GM12873 (cell line): ENCODE measurements around the gene RBM47.

Source experiments
- TF ChIP-seq, protein P1 (sequence below): IDR thresholded peaks from 2 replicates; pipeline ENCODE4 v1.5.1; 2012; ENCODE audit warnings: low read depth, mild to moderate bottlenecking, moderate library complexity, low read length, control low read depth; ENCODE audit not compliant: insufficient read depth; ENCODE audit errors: missing control alignments

Gene RBM47

DNA sequence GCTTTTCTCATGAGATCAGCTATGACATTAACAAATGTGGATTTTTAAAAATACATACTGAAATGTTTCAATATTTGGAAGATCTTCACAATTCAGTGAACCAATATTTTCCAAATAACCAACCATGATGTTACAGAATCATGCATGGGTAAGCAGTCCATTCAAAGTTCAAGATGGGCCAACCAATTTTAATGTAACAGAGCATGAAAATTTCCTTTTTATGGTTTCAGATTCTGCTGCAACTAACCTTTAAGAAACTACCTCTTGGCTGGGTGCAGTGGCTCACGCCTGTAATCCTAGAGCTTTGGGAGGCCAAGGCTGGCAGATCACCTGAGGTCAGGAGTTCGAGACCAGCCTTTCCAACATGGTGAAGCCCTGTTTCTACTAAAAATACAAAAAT lies 107.7 kb downstream of the RBM47 start:
- TF ChIP-seq, protein P1, sequence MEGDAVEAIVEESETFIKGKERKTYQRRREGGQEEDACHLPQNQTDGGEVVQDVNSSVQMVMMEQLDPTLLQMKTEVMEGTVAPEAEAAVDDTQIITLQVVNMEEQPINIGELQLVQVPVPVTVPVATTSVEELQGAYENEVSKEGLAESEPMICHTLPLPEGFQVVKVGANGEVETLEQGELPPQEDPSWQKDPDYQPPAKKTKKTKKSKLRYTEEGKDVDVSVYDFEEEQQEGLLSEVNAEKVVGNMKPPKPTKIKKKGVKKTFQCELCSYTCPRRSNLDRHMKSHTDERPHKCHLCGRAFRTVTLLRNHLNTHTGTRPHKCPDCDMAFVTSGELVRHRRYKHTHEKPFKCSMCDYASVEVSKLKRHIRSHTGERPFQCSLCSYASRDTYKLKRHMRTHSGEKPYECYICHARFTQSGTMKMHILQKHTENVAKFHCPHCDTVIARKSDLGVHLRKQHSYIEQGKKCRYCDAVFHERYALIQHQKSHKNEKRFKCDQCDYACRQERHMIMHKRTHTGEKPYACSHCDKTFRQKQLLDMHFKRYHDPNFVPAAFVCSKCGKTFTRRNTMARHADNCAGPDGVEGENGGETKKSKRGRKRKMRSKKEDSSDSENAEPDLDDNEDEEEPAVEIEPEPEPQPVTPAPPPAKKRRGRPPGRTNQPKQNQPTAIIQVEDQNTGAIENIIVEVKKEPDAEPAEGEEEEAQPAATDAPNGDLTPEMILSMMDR: no peak

DNA sequence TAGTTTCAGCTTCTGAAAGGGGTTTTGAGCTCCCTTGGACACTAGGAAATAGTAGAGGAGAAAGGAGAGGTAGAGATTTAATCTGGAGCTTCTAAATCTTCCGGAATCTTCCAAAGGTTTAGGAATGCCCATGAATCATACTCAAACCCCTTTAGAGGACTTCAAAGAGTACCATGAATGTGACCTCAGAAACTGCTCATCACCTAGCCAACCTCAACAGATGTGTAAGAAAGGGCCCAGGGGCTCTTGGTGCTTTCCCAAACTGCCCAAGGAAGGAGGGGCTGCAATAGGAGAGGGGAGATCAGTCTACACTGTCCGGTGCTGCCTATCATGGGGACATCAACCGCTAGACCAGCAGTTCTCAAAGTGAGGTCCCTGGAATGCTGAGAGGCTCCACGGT lies 109.1 kb downstream of the RBM47 start:
- TF ChIP-seq, protein P1: no peak

DNA sequence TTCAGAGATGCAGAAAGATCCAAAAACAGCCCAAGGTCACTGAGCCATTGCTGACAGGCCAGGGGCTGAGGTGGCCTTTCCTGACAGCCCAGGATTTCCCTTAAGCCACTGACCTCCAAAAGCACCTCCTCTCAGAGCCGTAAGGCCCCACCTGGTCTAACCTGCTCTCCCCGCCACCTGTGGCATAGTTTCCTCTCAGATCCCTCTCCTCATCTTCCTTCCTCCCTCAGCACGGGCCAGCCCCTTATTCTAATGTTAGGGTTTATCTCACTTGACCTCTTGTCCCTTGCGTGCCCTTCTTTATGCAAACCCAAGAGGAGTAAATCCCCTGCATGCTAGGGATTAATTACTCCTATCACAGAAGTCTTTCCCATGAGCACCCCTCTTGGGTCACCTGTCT lies 113.0 kb downstream of the RBM47 start:
- TF ChIP-seq, protein P1: no peak

DNA sequence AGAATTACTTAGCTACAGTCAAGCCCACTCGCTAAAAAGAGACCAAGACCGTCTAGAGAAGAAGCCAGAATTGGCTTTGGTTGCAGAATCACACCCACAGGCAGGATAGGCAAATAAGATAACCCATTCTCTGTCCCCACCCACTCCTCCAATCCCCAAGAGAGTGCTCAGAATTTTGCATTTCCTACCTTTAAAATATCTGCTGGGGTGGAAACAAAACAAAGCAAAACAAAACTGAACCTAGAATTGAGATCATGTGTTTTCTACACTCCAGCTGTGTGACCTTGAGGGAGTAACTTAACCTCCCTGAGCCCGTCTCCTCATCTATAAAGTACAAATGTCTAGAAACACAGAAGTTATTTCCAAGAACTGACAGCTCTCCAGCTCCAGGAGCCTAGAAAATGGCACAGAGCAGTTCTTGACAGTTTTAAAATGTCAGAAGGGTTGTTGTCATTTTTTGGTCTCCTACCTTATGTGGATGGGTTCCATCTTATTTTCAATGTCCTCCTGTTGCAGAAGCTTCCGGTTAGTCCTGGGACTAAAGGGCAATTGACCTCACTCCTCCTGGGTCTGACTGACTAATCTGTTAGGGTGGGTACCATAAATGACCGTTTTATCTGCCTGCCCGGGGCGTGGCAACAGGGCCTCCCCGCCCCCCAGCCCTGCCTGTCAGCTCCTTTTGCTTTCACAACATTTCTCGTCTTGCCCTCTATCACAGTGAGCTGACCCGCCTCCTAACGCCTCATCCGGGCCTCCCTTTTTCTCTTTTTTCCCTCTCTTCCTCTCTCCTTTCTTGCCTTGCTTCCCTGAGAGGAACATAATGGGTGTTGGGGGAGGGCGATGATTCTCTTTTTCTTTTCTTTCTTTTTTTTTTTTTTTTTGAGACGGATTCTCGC lies 114.0 kb downstream of the RBM47 start:
- TF ChIP-seq, protein P1: no peak

DNA sequence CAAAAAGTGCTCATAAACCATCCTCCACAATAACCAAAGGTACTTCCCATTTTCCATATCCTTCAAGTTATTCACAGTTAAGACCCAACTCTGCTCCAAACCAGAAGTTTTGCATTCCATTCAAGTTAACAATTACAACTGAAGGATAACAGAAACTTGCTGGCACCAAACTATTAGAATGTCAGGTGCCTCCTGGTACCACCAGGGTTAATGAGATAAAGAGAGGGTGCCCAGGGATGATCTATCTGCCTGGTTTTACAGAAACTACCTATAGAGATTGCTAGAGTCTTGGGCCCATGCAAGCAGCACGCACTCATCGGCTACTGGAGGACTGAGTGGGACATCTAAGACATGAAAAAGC lies 114.6 kb downstream of the RBM47 start:
- TF ChIP-seq, protein P1: no peak

DNA sequence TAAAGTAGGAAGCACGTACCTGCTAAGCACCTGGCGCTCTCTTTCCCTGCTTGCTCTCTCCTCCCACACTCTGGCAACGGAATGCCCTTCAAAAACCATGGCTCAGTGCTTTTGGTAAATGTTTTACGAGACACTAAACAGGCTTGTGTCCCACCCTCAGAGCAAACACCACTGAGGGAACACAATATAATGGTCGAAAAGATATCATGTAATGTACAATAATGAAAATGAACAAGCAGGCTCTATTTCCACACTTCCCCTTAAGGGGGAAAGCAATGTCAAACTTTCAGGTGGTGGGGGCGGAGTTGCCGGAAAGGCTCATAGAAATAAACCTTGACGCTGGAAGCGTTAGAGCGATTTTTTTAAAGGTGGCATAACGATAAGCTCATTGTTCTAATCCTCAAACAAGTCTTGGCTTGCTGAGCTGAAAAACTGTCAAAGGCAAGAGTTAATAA lies 115.1 kb downstream of the RBM47 start:
- TF ChIP-seq, protein P1: no peak

DNA sequence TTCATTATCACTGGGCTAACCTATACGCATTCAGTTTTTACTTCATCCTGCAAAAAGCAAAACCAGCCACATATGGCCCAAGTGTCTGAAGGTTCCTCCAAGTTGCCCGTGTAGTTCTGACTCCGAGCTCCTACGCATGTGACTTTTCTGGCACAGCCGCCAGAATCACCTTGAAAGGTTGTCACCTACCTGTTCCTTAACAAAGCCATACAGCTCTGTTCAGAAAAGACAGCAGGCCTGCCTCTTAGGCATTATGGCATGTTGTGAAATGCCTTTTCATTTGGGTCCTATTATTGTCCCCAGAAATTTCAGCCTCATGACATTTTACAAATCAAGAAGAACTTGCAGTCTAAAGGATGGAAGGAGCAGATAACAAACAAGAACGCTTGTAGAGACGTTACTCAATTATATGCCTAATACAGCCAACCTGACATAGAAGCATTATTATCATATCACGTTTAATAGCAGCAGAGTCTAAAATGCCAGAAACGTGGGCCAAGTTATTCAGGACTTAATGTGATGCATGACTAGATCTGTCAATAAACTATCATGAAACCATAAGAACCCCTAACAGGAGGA lies 118.5 kb downstream of the RBM47 start:
- TF ChIP-seq, protein P1: no peak
